HG03442 (cell line): ENCODE results near the gene CRTC1.

Experiments used
- ATAC-seq: cut with Tn5 transposase; IDR thresholded peaks from one replicate; pipeline ENCODE4 v1.9.1; 2021; ENCODE audit warnings: mild to moderate bottlenecking, moderate library complexity; ENCODE audit not compliant: unreplicated experiment

CRTC1 gene

DNA sequence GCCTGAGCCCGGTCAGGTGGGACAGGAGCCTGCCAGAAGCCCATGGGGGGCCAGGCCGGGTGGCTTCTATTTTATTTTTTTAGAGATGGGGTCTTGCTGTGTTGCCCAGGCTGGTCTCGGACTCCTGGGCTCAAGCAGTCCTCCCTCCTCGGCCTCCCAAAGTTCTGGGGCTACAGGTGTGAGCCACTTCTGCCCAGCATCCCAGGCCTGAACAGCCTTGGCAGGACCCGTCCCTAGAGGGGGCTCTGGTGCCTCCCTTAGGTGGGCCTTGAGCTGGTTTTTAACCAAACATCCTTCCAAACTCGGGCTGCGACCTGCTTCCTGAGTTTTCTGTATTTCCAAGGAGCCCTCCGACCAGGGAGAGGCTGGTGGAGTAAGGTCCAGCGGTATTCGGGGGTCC, 97.2 kb downstream of the CRTC1 start:
- ATAC-seq, result no peak

DNA sequence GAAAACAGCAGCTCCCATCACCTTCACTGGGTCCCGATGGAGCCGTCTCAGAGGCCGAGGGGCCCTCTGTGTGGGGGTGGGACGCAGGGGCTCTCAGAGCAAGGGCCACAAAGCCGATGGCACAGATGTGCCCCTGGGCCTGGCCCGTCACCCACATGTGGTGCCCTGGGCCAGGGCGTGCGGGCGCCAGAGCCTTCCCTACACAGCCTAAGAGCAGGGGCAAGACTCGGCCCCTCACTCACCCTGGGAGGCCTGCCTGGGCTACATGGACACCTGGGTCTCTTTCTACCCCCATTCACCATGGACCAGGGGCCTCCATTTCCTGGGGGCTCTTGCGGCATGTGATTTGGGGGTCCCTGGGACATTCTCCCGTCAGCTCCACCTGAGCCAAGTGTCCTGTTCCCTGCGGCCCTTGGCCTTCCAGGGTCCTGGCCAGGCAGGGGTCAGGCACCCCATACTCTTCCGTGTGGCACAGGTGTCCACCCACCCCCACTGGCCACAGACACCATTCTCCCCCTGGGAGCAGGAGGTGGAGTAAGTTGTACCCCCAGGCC, 97.6 kb downstream of the CRTC1 start:
- no peak for ATAC-seq

DNA sequence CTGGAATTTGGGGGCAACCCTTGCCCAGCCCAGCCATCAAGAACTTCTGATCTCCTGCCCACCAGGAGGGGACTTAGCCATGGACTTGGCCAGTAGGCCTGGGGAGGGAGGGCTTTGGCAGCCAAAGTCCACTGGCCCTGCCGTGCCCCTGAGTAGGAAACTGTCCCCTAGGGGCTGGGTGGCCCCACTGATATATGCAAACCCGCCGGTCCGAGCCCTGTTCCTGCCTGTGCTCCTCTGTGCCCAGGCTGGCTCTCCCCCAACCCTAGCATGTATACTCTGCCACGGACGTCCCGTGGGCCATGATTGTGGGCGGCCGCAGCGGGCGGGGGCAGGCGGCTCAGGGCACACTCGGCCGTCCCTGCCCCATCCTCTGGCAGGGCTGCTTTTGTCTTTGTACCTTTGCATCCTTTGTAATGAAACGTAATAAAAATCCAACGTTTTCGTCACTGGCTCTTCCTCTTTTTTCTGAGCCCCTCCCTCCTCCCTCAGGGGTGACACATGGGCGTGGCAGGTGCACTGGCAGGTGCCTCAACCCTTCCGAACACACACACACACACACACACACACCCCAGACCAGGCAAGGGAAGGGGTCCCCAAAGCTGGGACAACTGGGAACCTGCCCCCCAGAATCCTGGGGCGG, 98.5 kb downstream of the CRTC1 start:
- no peak for ATAC-seq

GRCh38 chr19:18782559-18783225, 99.2 kb downstream of the CRTC1 start:
- ATAC-seq, result no peak

DNA sequence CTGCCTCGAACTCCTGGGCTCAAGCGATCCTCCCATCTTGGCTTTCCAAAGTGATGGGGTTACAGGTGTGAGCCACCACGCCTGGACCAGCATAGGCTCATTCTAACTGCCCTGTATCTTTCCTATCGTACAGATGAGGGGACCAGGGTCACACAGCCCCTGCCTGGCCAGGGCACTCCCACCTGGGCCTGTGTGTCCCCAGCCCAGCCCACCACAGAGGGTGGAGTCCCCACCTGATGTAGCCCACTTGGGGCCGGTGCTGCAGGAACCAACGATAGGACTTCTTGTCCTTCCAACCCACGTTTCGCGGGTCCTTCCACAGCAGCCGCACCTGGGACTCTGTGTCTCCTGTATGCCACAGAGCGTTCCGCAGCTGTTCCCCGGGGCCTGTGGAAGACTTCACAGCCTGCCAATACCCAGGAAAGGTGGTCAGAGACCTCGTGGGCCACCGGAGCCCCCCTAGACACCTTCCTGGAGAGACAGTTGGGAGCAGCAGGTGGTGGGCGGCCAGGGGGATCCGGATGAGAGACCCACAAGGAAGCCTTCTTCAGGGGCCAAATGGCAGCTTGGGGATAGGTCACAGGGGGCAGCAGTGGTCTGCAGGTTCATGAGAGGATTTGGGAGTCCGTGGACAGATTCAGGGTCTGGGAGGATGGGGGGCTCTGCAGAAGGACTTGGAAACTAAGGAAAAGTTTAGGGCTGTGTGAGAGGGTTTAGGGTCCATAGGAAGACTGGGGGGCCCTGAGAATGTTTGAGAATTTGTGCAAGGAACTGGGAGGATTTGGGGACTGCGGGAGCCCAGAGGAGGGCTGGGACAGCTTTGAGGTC, 100.7 kb downstream of the CRTC1 start:
- ATAC-seq, result no peak

- ATAC-seq, result no peak
Observed at GRCh38 chr19:18784786-18785120, 101.3 kb downstream of the CRTC1 start.

DNA sequence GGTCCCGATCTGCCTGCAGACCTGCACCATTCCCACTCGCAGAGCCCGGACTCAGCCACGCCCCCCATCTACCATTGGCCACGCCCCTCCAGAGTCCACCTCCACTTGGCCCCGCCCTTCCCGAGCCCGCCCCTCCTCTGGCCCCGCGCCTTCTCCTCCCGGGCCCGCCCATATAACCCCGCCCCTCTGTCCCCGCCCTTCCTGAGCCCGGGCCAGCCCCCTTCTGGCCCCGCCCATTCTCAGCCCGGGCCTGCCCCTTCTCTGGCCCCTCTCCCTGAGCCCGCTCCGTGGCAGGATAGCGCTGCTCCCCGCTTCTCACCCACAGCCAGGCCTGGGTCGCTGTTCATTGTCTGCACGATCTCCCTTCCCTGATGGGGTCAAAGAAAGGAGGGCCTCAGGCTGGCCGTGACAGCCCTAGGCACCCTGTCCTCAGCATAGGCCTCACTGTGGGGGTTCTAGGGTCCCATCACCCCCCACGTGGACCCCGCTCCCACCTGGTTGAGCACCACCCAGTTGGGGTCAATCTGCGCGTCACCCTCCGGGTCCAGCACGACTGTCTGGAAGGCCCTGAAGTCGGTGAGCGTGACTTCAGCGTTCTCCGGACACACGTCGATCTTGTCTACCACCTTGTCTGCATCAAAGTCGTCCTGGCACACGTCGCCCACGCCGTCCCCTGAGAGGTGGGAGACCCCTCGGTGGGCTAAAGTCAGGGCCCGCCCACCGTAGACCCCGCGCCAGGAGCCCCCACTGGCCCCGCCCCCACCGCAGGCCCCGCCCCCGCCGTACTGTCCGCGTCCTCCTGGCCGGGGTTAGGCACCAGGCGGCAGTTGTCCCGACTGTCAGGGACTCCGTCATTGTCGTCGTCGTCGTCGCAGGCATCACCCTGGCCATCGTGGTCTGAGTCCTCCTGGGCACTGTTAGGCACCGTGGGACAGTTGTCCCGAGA, 102.0 kb downstream of the CRTC1 start:
- ATAC-seq, result no peak

- no peak for ATAC-seq
Observed at GRCh38 chr19:18788529-18789421, 105.3 kb downstream of the CRTC1 start.

- no peak for ATAC-seq
Observed at GRCh38 chr19:18789422-18789869, 106.0 kb downstream of the CRTC1 start.

- no peak for ATAC-seq
Observed at GRCh38 chr19:18789883-18790565, 106.5 kb downstream of the CRTC1 start.

GRCh38 chr19:18790566-18791314, 107.3 kb downstream of the CRTC1 start, which contains the start of gene COMP:
Gene COMP (minus strand): TSS chr19:18791305. CDS start chr19:18791269, 36 bp downstream.
- ATAC-seq, result no peak

GRCh38 chr19:18791315-18791678, 107.8 kb downstream of the CRTC1 start:
- ATAC-seq, result no peak

GRCh38 chr19:18792661-18793060, 109.2 kb downstream of the CRTC1 start:
- no peak for ATAC-seq

DNA sequence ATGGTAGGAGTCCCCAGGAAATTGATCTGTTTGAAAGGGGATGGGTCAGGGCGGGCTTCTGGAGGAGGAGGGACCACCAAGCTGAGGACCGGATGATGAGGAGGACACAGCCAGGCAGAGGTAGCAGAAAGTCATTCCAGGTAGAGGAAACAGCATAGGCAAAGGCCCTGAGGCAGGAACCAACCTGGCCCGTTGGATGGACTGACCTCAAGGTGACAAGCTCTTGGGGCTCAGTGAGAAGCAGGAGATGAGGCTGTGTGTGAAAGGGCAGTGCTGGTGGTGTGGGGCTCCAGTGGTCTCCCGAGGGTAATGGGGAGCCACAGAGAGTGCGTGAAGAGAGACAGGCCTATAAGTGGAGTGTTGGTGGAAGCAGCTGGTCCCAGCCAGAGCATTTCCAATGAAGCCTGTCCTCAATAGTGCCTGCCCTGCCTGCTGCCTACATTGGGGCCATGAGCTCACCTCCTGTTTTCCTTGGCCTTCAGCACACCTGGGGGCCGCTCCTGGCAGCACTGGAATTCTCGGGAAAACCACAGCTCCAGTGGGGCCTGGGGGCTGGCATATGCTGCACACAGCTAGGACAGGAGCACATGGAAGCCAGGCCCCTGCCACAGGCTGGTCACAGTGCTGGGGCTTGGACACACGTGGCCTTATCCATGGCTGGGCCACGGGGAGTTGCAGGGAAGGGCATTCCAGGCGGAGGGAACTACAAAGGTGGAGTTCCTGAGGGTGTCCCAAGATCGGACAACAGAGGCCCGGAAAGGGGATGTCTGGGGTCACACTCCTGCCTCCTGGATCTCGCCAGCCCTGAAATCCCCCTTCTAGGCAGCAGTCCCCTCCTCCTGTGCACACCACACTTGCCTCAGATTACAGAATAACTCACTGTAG, 109.9 kb downstream of the CRTC1 start:
- no peak for ATAC-seq

- ATAC-seq, result no peak
Observed at GRCh38 chr19:18794029-18794313, 110.5 kb downstream of the CRTC1 start.

DNA sequence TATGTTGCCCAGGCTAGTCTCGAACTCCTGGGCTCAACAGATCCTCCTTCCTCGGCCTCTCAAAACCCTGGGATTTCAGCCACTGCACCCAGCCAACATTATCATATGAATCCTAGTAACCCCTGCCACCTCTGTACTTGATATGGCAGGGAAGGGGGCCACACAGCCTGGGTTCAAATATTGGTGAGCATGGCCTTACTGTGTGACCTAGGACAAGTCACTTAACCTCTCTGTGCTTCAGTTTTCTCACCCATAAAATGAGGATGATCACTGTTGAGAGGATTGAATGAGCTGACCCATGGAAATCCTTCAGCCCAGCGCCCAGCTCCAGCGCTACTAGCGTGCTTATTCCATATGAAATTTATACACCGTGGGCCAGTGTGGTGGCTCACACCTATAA, 111.2 kb downstream of the CRTC1 start:
- no peak for ATAC-seq

GRCh38 chr19:18795540-18795939, 112.1 kb downstream of the CRTC1 start:
- ATAC-seq, result no peak
